MM.1S (cell line): Measurements from ENCODE around the gene TIGAR.

Experiments used
- CTCF ChIP-seq: fragments of 300-600 bp; sonication (generic); IDR thresholded peaks from 2 replicates; pipeline ENCODE4 v1.5.1; 2016; ENCODE audit warnings: antibody characterized with exemption, low read length, mixed read lengths
- EZH2 ChIP-seq: fragments of 300-600 bp; sonication (generic); optimal IDR thresholded peaks from 2 replicates; pipeline ENCODE3; 2017; ENCODE audit warnings: low read depth, mild to moderate bottlenecking, antibody characterized with exemption, low read length, mixed read lengths

GRCh38 chr12:4277205-4277543, 43.8 kb upstream of the TIGAR start:
- TF ChIP-seq CTCF (no peak), EZH2 (no peak)
